Measurements from ENCODE around the gene QTRT2. TPM values are rescaled to one million over a fixed set of nuclear protein-coding genes. Genes with fewer than 3 reads are reported as not detected.

The QTRT2 gene
- total RNA-seq, 4 donors from 2014 or later: 10.8 to 19.4 (median 11.8) TPM

- H3K4me3 ChIP-seq (ENCODE audit: low read depth, poor library complexity, severe bottlenecking): no peak overlapping the region
- no peak for DNase-seq (ENCODE audit: low spot score in 2 of 2)
- 82 to 84% methylated on average over 4 of the region's 4 CpGs for WGBS, 2 donors
- intact Hi-C loops (cut with DNase I; ENCODE audit: low total_unique reads): no loop called here
- TF ChIP-seq, protein P1, sequence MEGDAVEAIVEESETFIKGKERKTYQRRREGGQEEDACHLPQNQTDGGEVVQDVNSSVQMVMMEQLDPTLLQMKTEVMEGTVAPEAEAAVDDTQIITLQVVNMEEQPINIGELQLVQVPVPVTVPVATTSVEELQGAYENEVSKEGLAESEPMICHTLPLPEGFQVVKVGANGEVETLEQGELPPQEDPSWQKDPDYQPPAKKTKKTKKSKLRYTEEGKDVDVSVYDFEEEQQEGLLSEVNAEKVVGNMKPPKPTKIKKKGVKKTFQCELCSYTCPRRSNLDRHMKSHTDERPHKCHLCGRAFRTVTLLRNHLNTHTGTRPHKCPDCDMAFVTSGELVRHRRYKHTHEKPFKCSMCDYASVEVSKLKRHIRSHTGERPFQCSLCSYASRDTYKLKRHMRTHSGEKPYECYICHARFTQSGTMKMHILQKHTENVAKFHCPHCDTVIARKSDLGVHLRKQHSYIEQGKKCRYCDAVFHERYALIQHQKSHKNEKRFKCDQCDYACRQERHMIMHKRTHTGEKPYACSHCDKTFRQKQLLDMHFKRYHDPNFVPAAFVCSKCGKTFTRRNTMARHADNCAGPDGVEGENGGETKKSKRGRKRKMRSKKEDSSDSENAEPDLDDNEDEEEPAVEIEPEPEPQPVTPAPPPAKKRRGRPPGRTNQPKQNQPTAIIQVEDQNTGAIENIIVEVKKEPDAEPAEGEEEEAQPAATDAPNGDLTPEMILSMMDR (IDR thresholded peaks at IDR 0.05): no peak
- no peak for TF ChIP-seq POLR2A (IDR thresholded peaks at IDR 0.05)
These were observed 34.3 kb upstream of the QTRT2 start for GRCh38 chr3:114022145-114022802.

- no peak for DNase-seq (ENCODE audit: low spot score in 2 of 2)
- TF ChIP-seq, protein P1 (IDR thresholded peaks at IDR 0.05): no peak
- TF ChIP-seq POLR2A (IDR thresholded peaks at IDR 0.05): no peak
- no peak overlapping the region for H3K4me3 ChIP-seq (ENCODE audit: low read depth, poor library complexity, severe bottlenecking)
- 95 to 97% methylated on average over 2 of the region's 2 CpGs for WGBS, 2 donors
- intact Hi-C loops (cut with DNase I; ENCODE audit: low total_unique reads): no loop called here
These were observed 31.1 kb upstream of the QTRT2 start for GRCh38 chr3:114025451-114025850.

DNA sequence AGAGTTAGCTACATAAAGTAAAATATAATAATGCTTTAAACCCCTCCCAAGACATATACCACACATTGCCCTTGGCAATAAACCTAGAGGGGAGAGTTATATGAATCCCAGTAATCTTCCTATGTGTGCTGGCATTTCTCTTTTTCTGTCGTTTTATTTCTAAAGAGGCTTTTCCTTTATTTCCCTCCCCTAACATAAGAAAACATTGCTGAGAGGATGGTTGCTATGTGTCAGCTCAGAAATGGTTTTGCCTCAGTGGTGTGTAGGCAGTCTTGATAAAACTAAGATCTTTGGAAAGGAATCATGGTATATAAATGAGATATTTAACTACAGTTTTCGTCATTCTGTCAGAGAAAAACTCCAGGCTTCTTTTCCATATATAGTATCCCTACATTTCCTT is 30.2 kb upstream of the QTRT2 start:
- no peak for DNase-seq (ENCODE audit: low spot score in 2 of 2)
- intact Hi-C loops (cut with DNase I; ENCODE audit: low total_unique reads): no loop called here
- 69 to 77% methylated on average over 2 of the region's 2 CpGs for WGBS, 2 donors
- no peak overlapping the region for H3K4me3 ChIP-seq (ENCODE audit: low read depth, poor library complexity, severe bottlenecking)
- TF ChIP-seq, protein P1 (IDR thresholded peaks at IDR 0.05): no peak
- TF ChIP-seq POLR2A (IDR thresholded peaks at IDR 0.05): no peak

GRCh38 chr3:114033721-114034120 is 22.8 kb upstream of the QTRT2 start:
- no peak for TF ChIP-seq POLR2A (IDR thresholded peaks at IDR 0.05)
- TF ChIP-seq, protein P1 (IDR thresholded peaks at IDR 0.05): no peak

GRCh38 chr3:114034211-114034610 is 22.3 kb upstream of the QTRT2 start:
- intact Hi-C loops (cut with DNase I; ENCODE audit: low total_unique reads): no loop called here
- no peak overlapping the region for H3K4me3 ChIP-seq (ENCODE audit: low read depth, poor library complexity, severe bottlenecking)
- no peak for DNase-seq (ENCODE audit: low spot score in 2 of 2)
- TF ChIP-seq POLR2A (IDR thresholded peaks at IDR 0.05): no peak
- TF ChIP-seq, protein P1 (IDR thresholded peaks at IDR 0.05): no peak

More at GRCh38 chr3:114033721-114034120, 22.8 kb upstream of the QTRT2 start:
- no peak for DNase-seq (ENCODE audit: low spot score in 2 of 2)
- H3K4me3 ChIP-seq (ENCODE audit: low read depth, poor library complexity, severe bottlenecking): no peak overlapping the region
- 73 to 76% methylated on average over 1 of the region's 1 CpG for WGBS, 2 donors
- intact Hi-C loops (cut with DNase I; ENCODE audit: low total_unique reads): no loop called here

Data from lower leg skin (tissue), 4 donors.